ENCODE results near the gene EMX2. TPM values are rescaled to one million over a fixed set of nuclear protein-coding genes. Genes with fewer than 3 reads are reported as not detected.
"Not testable (repeated sequence)": the region's sequence is repeated elsewhere in the genome, so short reads cannot be mapped to it uniquely, and the experiment has no call there.

The EMX2 gene
- total RNA-seq, 1 donor from 2014 or later, result not detected

DNA sequence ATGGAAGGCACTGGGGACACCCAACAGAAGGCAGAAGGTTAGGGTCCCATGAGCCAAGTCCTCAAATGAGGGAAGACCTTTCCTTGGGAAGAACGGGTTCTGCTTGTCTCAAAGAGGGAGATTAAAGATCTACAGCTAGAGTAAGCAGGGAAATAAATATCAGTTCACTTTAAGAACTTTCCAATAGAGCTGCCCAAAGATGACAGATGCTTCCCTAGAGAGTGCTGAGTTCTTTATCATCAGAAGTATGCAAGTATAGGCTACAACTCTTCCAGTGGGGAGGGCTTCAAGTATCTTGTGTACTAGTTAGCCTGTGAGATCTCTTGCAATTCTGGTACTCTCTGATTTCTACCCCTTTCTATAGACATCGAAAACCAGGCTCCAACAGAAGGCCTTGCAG lies 39.4 kb downstream of the EMX2 start:
- H3K27ac Mint-ChIP-seq (ENCODE audit: unreplicated experiment), result no peak overlapping the region
- peaks cover 3% of the 10 kb centered on the region for H3K27me3 Mint-ChIP-seq (ENCODE audit: unreplicated experiment)
- peaks cover 6% of the 10 kb centered on the region for H3K4me1 Mint-ChIP-seq (ENCODE audit: unreplicated experiment)
- H3K4me3 Mint-ChIP-seq (ENCODE audit: unreplicated experiment), result no peak overlapping the region
- DNase-seq (ENCODE audit: low spot score), result no peak
- no peaks in the 10 kb centered on the region for H3K9me3 Mint-ChIP-seq (ENCODE audit: unreplicated experiment)
- H3K36me3 Mint-ChIP-seq (ENCODE audit: low read depth, unreplicated experiment), result no peaks in the 10 kb centered on the region
- TF ChIP-seq, protein P1, sequence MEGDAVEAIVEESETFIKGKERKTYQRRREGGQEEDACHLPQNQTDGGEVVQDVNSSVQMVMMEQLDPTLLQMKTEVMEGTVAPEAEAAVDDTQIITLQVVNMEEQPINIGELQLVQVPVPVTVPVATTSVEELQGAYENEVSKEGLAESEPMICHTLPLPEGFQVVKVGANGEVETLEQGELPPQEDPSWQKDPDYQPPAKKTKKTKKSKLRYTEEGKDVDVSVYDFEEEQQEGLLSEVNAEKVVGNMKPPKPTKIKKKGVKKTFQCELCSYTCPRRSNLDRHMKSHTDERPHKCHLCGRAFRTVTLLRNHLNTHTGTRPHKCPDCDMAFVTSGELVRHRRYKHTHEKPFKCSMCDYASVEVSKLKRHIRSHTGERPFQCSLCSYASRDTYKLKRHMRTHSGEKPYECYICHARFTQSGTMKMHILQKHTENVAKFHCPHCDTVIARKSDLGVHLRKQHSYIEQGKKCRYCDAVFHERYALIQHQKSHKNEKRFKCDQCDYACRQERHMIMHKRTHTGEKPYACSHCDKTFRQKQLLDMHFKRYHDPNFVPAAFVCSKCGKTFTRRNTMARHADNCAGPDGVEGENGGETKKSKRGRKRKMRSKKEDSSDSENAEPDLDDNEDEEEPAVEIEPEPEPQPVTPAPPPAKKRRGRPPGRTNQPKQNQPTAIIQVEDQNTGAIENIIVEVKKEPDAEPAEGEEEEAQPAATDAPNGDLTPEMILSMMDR (IDR thresholded peaks at IDR 0.05; ENCODE audit: unreplicated experiment), result no peak

DNA sequence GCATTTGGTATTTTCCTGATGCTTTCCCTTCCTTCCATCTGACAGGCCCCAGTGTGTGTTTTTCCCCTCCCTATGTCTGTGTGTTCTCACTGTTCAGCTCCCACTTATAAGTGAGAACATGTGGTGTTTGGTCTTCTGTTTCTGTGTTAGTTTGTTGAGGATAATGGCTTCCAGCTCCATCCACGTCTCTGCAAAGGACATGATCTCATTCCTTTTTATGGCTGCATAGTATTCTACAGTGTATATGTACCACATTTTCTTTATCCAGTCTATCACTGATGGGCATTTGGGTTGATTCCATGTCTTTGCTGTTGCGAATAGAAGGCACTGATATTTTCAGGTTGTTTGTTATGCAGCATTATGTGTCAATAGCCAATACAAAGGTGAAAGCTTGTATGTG lies 42.3 kb downstream of the EMX2 start:
- H3K4me3 Mint-ChIP-seq (ENCODE audit: unreplicated experiment); H3K27me3 Mint-ChIP-seq (ENCODE audit: unreplicated experiment); DNase-seq (ENCODE audit: low spot score); H3K4me1 Mint-ChIP-seq (ENCODE audit: unreplicated experiment); H3K27ac Mint-ChIP-seq (ENCODE audit: unreplicated experiment); H3K36me3 Mint-ChIP-seq (ENCODE audit: low read depth, unreplicated experiment); H3K9me3 Mint-ChIP-seq (ENCODE audit: unreplicated experiment): not testable (repeated sequence)

DNA sequence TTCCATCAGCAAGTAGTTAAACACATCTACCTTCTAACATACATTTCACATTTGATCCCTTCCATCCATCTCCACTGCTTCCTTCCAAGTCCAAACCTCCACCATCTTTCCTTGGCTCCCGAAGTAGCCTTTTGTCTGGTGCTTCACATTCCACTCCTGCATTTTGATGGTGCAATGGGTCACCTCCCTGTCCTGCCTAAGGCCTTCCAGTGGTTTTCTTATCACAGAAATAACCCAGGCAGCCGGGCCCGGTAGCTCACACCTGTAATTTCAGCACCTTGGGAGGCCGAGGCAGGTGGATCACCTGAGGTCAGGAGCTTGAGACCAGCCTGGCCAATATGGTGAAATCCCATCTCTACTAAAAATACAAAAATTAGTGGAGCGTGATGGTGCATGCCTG lies 44.5 kb downstream of the EMX2 start:
- H3K27me3 Mint-ChIP-seq (ENCODE audit: unreplicated experiment), result no peaks in the 10 kb centered on the region
- H3K4me3 Mint-ChIP-seq (ENCODE audit: unreplicated experiment), result no peak overlapping the region
- H3K9me3 Mint-ChIP-seq (ENCODE audit: unreplicated experiment), result no peaks in the 10 kb centered on the region
- H3K36me3 Mint-ChIP-seq (ENCODE audit: low read depth, unreplicated experiment), result no peaks in the 10 kb centered on the region
- TF ChIP-seq, protein P1 (IDR thresholded peaks at IDR 0.05; ENCODE audit: unreplicated experiment), result no peak
- H3K27ac Mint-ChIP-seq (ENCODE audit: unreplicated experiment), result no peak overlapping the region
- no peaks in the 10 kb centered on the region for H3K4me1 Mint-ChIP-seq (ENCODE audit: unreplicated experiment)
- DNase-seq (ENCODE audit: low spot score), result no peak

DNA sequence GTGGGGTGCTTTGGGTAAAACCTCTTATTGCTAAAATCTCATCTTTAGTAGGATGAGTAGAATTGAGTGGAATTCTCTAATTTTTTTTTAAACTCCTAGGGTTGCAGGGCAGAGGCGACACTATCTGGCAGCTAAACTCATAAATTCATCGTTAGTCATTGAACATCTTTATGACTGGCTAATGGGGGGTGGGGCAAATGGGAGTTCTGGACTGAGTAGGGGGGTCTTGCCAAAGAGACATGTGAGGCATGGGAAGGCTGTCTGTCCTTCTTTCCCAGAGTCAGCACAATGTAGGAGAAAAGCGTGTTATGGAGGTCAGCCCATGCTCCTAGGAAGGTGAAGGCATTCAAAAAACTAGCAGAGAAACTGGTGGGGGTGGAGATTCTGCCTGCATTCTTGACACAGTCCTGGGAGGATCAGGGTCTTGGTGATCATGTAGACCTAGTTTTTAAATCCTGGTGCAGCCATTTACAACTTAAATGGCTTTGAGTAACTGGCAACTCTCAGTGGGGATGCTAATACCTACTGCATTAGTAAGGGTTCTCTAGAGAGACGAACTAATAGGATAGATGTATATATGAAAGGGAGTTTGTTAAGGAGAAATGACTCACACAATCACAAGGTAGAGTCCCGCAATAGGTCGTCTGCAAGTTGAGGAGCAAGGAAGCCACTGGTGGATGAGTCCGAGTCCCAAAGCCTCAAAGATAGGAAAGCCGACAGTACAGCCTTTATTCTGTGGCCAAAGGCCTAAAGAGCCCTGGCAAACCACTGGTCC lies 47.7 kb downstream of the EMX2 start:
- Mint-ChIP-seq H3K9me3 (ENCODE audit: unreplicated experiment) (no peaks in the 10 kb centered on the region), H3K4me1 (ENCODE audit: unreplicated experiment) (no peaks in the 10 kb centered on the region), H3K36me3 (ENCODE audit: low read depth, unreplicated experiment) (no peaks in the 10 kb centered on the region), H3K27ac (ENCODE audit: unreplicated experiment) (no peak overlapping the region), H3K27me3 (ENCODE audit: unreplicated experiment) (no peaks in the 10 kb centered on the region), H3K4me3 (ENCODE audit: unreplicated experiment) (no peak overlapping the region)
- no peak for DNase-seq (ENCODE audit: low spot score)
- TF ChIP-seq, protein P1 (IDR thresholded peaks at IDR 0.05; ENCODE audit: unreplicated experiment), result no peak

DNA sequence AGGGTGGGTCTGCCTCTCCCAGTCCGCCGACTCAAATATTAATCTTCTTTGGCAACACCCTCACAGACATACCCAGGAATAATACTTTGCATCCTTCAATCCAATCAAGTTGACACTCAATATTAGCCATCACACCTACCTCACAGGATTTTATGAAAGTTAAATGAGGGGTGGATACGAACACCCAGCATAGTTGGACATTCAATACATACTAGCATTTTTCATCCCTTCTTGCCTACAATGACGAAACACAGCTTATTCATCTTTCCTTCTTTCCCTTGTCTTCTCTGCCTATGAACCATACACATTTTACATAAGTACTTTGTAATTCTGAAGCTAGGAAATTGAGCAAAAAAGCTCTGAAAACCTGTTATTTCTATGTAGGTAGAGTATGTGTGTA lies 48.5 kb downstream of the EMX2 start:
- no peaks in the 10 kb centered on the region for H3K36me3 Mint-ChIP-seq (ENCODE audit: low read depth, unreplicated experiment)
- TF ChIP-seq, protein P1 (IDR thresholded peaks at IDR 0.05; ENCODE audit: unreplicated experiment), result no peak
- no peaks in the 10 kb centered on the region for H3K27me3 Mint-ChIP-seq (ENCODE audit: unreplicated experiment)
- H3K4me1 Mint-ChIP-seq (ENCODE audit: unreplicated experiment), result no peaks in the 10 kb centered on the region
- H3K4me3 Mint-ChIP-seq (ENCODE audit: unreplicated experiment), result no peak overlapping the region
- no peak overlapping the region for H3K27ac Mint-ChIP-seq (ENCODE audit: unreplicated experiment)
- no peaks in the 10 kb centered on the region for H3K9me3 Mint-ChIP-seq (ENCODE audit: unreplicated experiment)
- no peak for DNase-seq (ENCODE audit: low spot score)
